GM06990 (cell line): ENCODE results near the gene PCDHA10.

Experiments used
- DNase-seq: peaks from one replicate; pipeline ENCODE4 v3.0.0-alpha.2; 2011; ENCODE audit not compliant: insufficient read length; ENCODE audit errors: extremely low read depth
- H3K27me3 ChIP-seq: replicated peaks from 2 replicates; pipeline ENCODE4 v1.6.0; 2011; ENCODE audit warnings: low read length; ENCODE audit not compliant: control insufficient read depth, insufficient read depth
- H3K36me3 ChIP-seq: 2 replicates; pipeline ENCODE4 v1.5.1; 2011; ENCODE audit warnings: low read length; ENCODE audit not compliant: control insufficient read depth, insufficient read depth
- H3K4me3 ChIP-seq: replicated peaks from 2 replicates; pipeline ENCODE4 v1.5.1; 2011; ENCODE audit warnings: low read depth, mild to moderate bottlenecking, control low read depth, low read length
- CTCF ChIP-seq: IDR thresholded peaks from 2 replicates; pipeline ENCODE4 v1.5.1; 2011; ENCODE audit warnings: low read length, control low read depth, mild to moderate bottlenecking, inconsistent platforms; ENCODE audit not compliant: insufficient read depth, poor library complexity, severe bottlenecking

PCDHA10 gene

GRCh38 chr5:140882591-140882899 is 26.8 kb downstream of the PCDHA10 start:
- Histone ChIP-seq H3K36me3 (no peaks in the 10 kb centered on the region), H3K4me3 (no peak overlapping the region), H3K27me3 (no peaks in the 10 kb centered on the region)
- no peak for DNase-seq
- no peak for TF ChIP-seq CTCF

GRCh38 chr5:140883373-140883772 is 27.7 kb downstream of the PCDHA10 start:
- no peak overlapping the region for H3K4me3 ChIP-seq
- no peaks in the 10 kb centered on the region for H3K36me3 ChIP-seq
- TF ChIP-seq CTCF: no peak
- H3K27me3 ChIP-seq: no peaks in the 10 kb centered on the region
- no peak for DNase-seq

GRCh38 chr5:140883927-140884697 is 28.4 kb downstream of the PCDHA10 start:
- no peak for TF ChIP-seq CTCF
- Histone ChIP-seq H3K4me3 (no peak overlapping the region), H3K36me3 (no peaks in the 10 kb centered on the region), H3K27me3 (no peaks in the 10 kb centered on the region)
- DNase-seq: no peak

DNA sequence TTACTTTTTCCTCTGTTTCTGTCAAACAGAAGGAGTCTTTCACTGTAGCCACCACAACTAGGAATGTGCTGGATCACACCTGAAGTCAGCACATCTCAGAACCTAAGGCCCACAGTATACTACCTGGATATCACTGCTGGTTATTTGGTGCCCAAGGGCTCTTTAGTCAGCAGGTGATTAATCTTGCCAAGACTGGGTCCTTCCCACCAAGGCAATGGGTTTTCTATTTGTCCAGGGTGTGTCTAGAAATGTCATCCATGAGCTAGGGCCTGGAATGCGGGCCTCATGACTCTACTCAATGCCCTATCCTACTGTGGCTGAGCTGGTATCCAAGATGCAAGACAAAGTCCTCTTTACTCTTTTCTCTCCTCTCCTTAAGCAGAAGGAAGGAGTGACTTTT is 60.6 kb downstream of the PCDHA10 start:
- Histone ChIP-seq H3K27me3 (no peaks in the 10 kb centered on the region), H3K36me3 (no peaks in the 10 kb centered on the region), H3K4me3 (no peak overlapping the region)
- no peak for TF ChIP-seq CTCF
- no peak for DNase-seq
